Astrocyte (in vitro differentiated cells and primary cell): Measurements from ENCODE around the gene LRMDA.

Experiments
- CTCF ChIP-seq: IDR thresholded peaks from 2 replicates; pipeline ENCODE4 v1.5.1; 2011; ENCODE audit warnings: low read depth, mild to moderate bottlenecking, inconsistent platforms, low read length, moderate library complexity; ENCODE audit not compliant: insufficient read depth
- EZH2 ChIP-seq: IDR thresholded peaks from 2 replicates; pipeline ENCODE4 v1.6.1; 2012; ENCODE audit warnings: mild to moderate bottlenecking, low read length, inconsistent platforms; ENCODE audit not compliant: insufficient read depth

DNA sequence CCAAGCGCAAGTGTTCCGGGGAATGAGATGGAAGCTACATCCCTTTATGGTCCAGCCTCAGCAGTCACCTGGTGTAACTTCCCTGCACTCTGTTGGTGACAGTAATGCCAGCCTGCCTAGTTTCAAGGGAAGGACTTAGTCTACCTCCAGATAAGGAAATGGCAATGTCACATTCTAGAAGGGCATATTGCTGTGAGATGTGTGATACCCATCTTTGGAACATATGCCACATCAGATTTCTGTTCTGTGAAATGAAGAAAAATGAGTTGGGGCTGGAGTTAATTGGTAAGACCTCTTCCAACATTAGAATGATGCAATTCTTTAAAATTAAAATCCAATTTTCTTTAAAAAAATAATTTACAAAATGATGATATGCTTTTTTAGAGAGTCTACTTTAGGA is 212.0 kb downstream of the LRMDA start:
- TF ChIP-seq CTCF (no peak), EZH2 (no peak)
